Fibroblast of the aortic adventitia (primary cell): Measurements from ENCODE around the gene SLC38A4. TPM values are rescaled to one million over a fixed set of nuclear protein-coding genes. Genes with fewer than 3 reads are reported as not detected.
A peak's percentile ranks its signal among the peaks of the same experiment; 100 is the strongest.
"Not testable (repeated sequence)": the region's sequence is repeated elsewhere in the genome, so short reads cannot be mapped to it uniquely, and the experiment has no call there.

Source experiments
- DNase-seq: peaks from one replicate; pipeline ENCODE4 v3.0.0-alpha.2; 2010; ENCODE audit warnings: low read depth
- H3K4me3 ChIP-seq: 2 replicates; pipeline ENCODE4 v1.5.1; 2011; ENCODE audit warnings: low read depth, mild to moderate bottlenecking, control low read depth, low read length, moderate library complexity
- total RNA-seq: library from RNA; depleted of rRNA; stranded (reverse); fragments of >200 nt; gene quantifications from 2 replicates; pipeline ENCODE4 v1.2.3, GENCODE V29; 2012; ENCODE audit warnings: low replicate concordance
- TF ChIP-seq, protein P1 (sequence below): IDR thresholded peaks from 2 replicates; pipeline ENCODE4 v1.5.1; 2011; ENCODE audit warnings: mild to moderate bottlenecking, low read length, control low read depth, inconsistent platforms; ENCODE audit not compliant: insufficient read depth

SLC38A4 gene
- total RNA-seq, 1 donor = 4.6 TPM

DNA sequence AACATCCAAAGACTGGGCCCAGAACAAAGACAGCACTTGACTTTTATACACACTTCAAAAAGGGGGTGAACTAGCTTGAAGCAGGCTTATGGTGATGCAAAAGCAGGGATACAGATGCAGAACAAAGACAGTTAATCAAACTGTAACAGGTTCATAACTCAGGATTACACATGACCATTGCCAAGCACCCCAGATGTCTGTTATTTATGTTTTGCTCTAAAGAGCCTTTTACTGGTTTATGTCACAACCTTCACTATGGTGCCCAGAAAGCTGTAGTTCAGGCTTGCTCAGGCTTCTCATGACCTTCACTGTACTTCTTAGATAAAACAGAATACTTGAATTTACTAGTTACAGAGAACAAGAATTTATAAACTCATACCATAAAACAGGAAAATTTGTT is 31.7 kb upstream of the SLC38A4 start:
- no peak for DNase-seq
- H3K4me3 ChIP-seq = no peak overlapping the region
- TF ChIP-seq, protein P1, sequence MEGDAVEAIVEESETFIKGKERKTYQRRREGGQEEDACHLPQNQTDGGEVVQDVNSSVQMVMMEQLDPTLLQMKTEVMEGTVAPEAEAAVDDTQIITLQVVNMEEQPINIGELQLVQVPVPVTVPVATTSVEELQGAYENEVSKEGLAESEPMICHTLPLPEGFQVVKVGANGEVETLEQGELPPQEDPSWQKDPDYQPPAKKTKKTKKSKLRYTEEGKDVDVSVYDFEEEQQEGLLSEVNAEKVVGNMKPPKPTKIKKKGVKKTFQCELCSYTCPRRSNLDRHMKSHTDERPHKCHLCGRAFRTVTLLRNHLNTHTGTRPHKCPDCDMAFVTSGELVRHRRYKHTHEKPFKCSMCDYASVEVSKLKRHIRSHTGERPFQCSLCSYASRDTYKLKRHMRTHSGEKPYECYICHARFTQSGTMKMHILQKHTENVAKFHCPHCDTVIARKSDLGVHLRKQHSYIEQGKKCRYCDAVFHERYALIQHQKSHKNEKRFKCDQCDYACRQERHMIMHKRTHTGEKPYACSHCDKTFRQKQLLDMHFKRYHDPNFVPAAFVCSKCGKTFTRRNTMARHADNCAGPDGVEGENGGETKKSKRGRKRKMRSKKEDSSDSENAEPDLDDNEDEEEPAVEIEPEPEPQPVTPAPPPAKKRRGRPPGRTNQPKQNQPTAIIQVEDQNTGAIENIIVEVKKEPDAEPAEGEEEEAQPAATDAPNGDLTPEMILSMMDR = no peak

DNA sequence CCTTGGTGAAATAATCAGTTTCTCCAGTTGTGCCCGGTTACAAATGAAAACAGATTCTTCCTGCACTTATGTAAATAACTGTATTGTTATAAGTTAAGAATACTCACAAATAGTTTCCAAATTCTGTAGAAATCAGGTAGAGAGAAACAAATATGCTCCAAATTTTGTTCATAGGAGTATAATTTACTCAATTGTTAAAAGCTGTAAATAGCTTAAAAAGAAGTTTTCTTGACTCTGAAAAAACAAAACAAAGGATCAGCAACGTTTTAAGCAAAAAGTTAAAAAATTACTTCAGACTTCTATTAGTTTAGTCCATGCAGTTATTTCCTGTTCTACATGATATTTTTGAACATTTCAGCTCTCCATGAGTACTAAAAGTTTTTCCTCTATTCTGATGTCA is 30.0 kb upstream of the SLC38A4 start:
- DNase-seq = no peak
- H3K4me3 ChIP-seq = no peak overlapping the region
- TF ChIP-seq, protein P1 = no peak

DNA sequence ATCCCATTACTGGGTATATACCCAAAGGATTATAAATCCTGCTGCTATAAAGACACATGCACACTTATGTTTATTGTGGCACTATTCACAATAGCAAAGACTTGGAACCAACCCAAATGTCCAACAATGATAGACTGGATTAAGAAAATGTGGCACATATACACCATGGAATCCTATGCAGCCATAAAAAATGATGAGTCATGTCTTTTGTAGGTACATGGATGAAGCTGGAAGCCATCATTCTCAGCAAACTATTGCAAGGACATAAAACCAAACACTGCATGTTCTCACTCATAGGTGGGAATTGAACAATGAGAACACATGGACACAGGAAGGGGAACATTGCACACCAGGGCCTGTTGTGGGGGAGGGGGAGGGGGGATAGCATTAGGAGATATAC is 28.4 kb upstream of the SLC38A4 start:
- DNase-seq = not testable (repeated sequence)

DNA sequence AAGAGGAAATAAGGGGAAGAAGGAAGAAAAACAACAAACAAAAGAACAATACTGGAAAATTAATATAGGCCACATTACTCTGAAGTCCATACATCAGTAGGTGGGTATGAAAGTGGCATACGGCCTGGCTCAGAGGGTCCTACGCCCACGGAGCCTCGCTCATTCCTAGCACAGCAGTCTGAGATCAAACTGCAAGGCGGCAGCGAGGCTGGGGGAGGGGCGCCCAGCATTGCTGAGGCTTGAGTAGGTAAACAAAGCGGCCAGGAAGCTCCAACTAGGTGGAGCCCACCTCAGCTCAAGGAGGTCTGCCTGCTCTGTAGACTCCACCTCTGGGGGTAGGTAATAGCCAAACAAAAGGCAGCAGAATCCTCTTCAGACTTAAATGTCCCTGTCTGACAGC is 23.0 kb upstream of the SLC38A4 start:
- not testable (repeated sequence) for DNase-seq, H3K4me3 ChIP-seq

More for the DNA sequence above, 28.4 kb upstream of the SLC38A4 start:
- not testable (repeated sequence) for H3K4me3 ChIP-seq

DNA sequence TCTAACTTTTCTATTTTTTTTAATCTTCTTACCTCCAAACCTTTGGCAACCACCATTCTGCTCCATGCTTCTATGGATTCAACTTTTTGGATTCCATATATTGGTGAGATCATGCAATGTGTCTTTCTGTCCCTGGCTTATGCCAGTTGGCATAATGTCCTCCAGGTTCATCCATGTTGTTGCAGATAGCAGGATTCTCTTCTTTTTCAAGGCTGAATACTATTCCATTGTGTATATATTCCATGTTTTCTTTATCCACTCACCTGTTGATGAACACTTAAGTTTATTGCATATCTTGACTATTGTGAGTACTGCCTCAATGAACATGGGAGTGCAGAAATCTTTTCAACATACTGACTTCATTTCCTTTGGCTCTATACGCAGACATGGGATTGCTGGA is 21.2 kb upstream of the SLC38A4 start:
- H3K4me3 ChIP-seq = no peak overlapping the region
- DNase-seq = no peak
- TF ChIP-seq, protein P1 = no peak

DNA sequence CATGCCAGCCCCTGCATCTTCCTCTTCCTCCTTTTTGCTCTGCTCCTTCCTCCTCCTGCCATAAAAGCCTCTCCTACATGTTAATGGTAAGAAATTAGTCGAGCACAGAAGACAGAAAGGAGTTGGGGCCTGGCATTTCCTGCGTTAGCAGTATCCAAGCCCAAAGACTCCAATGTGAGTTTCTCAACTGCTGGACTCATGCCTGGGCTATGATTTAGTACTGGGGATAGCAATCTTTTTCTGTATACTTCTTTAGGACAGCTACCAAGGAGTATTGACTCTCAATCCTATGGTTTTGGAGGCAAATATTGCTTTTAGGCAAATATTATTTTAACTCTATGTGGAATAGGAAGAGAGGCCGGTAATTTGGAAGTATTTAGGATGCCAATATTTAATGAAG is 18.0 kb upstream of the SLC38A4 start:
- TF ChIP-seq, protein P1 = no peak
- DNase-seq = peak; percentile 75

DNA sequence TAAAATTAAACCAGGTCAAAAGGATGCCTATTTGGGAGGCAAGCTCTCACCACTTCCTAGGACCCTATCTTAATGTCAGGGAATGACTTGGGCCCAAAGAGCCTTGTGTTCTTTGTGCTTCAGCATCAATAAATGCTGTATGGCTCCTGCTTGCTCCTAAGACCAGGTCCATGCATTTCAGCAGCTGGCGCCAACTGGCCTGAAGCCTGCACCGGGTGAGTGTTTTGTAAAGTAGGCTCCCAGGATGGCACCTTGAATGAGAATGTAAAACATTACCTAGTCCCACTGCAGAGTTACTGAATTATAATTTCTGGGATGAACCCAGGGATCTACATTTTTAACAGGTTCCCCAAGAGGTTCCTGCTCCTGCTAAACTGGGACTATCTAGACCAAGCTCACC is 16.1 kb upstream of the SLC38A4 start:
- H3K4me3 ChIP-seq = no peak overlapping the region
- no peak for DNase-seq
- TF ChIP-seq, protein P1 = no peak

More for the DNA sequence above, 18.0 kb upstream of the SLC38A4 start:
- H3K4me3 ChIP-seq = no peak overlapping the region

DNA sequence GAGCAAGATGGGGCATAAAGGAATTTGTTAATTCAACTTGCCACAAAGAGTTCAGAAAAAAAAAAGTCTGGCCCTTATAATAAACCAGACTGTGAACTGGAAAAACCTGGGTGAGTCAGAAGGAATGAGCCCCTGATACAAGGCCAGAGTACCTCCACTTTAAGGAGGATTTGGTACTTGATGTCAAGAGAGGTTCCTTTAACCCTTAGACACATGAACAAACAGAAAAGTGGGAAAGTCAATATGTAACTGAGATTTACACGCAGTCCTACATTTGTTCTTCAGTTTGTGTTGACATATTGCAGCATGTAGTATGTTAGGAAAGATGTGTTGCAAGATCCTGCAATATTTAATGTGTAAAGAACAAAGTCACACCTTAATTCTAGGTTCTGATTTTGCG is 14.2 kb upstream of the SLC38A4 start:
- no peak for DNase-seq
- TF ChIP-seq, protein P1 = no peak
- H3K4me3 ChIP-seq = no peak overlapping the region
